Caco-2 (cell line): ENCODE results near the gene PVR. TPM values are rescaled to one million over a fixed set of nuclear protein-coding genes. Genes with fewer than 3 reads are reported as not detected.
A peak's percentile ranks its signal among the peaks of the same experiment; 100 is the strongest.

ENCODE experiments used
- BruUV-seq: library from RNA; stranded (reverse); fragments of 400-500 nt; replicated peaks from 2 replicates; lab custom pipeline; 2021; lab: Mats Ljungman, UMichigan
- CTCF ChIA-PET: fragments of 300-600 bp; sonication (Branson Sonifier 250); formaldehyde crosslinking; loops from one replicate; lab custom pipeline; 2022; ENCODE audit warnings: antibody characterized with exemption; lab: Charles Lee
- POLR2A ChIA-PET: fragments of 300-600 bp; sonication (Branson Sonifier 250); formaldehyde crosslinking; loops from one replicate; lab custom pipeline; 2022; ENCODE audit warnings: antibody characterized with exemption; lab: Charles Lee
- DNase-seq, 2 experiments: peaks; one replicate each; pipeline versions ENCODE4 v3.0.0 to v3.0.0-alpha.2; 2020 to 2022
- H3K27me3 ChIP-seq: replicated peaks from 2 replicates; pipeline ENCODE4 v1.6.0; 2011; ENCODE audit warnings: low read length; ENCODE audit not compliant: control insufficient read depth, insufficient read depth
- H3K36me3 ChIP-seq: 2 replicates; pipeline ENCODE4 v1.5.1; 2011; ENCODE audit warnings: low read length; ENCODE audit not compliant: control insufficient read depth, insufficient read depth
- H3K4me1 ChIP-seq: fragments of 250-450 bp; sonication (Bioruptor Pico); 2 replicates; pipeline ENCODE4 v1.5.1; 2020; ENCODE audit warnings: mild to moderate bottlenecking
- H3K4me3 ChIP-seq: 2 replicates; pipeline ENCODE4 v1.5.1; 2011; ENCODE audit warnings: low read depth, mild to moderate bottlenecking, control low read depth, low read length
- H3K9me3 ChIP-seq: fragments of 250-450 bp; sonication (Bioruptor Pico); 2 replicates; pipeline ENCODE4 v1.5.1; 2020; ENCODE audit warnings: mild to moderate bottlenecking, moderate library complexity
- H3K27ac Mint-ChIP-seq: one replicate; pipeline ENCODE4 v1.8.0; 2022; ENCODE audit warnings: mixed read lengths; ENCODE audit not compliant: unreplicated experiment
- H3K27me3 Mint-ChIP-seq: one replicate; pipeline ENCODE4 v1.8.0; 2022; ENCODE audit warnings: mixed read lengths; ENCODE audit not compliant: insufficient read depth, unreplicated experiment
- H3K36me3 Mint-ChIP-seq: one replicate; pipeline ENCODE4 v1.8.0; 2022; ENCODE audit warnings: mild to moderate bottlenecking, mixed read lengths; ENCODE audit not compliant: insufficient read depth, unreplicated experiment
- H3K4me1 Mint-ChIP-seq: one replicate; pipeline ENCODE4 v1.8.0; 2022; ENCODE audit warnings: low read depth, mixed read lengths; ENCODE audit not compliant: unreplicated experiment
- H3K4me3 Mint-ChIP-seq: one replicate; pipeline ENCODE4 v1.8.0; 2022; ENCODE audit warnings: mild to moderate bottlenecking, moderate library complexity, mixed read lengths; ENCODE audit not compliant: unreplicated experiment
- H3K9me3 Mint-ChIP-seq: one replicate; pipeline ENCODE4 v1.8.0; 2022; ENCODE audit warnings: mixed read lengths; ENCODE audit not compliant: unreplicated experiment
- CTCF ChIP-seq, 2 experiments: fragments of 200-600 bp in 1 of 2; IDR thresholded peaks; 1 replicate in 1 of 2; 2 replicates in 1 of 2; pipeline versions ENCODE4 v1.5.1 to v1.8.0; 2011 to 2022; ENCODE audit warnings: antibody characterized with exemption in 1 of 2, control low read depth in 1 of 2, inconsistent platforms in 1 of 2, low read depth in 1 of 2, low read length in 1 of 2, mild to moderate bottlenecking in 1 of 2, moderate library complexity in 1 of 2; ENCODE audit not compliant: insufficient read depth in 1 of 2, severe bottlenecking in 1 of 2, unreplicated experiment in 1 of 2
- intact Hi-C: fragments of 100-400 bp; cut with micrococcal nuclease; formaldehyde crosslinking; loops from one replicate; pipeline ENCODE4 v1.10.0; 2022; ENCODE audit not compliant: unreplicated experiment
- total RNA-seq: library from RNA; stranded (reverse); gene quantifications from 2 replicates; pipeline ENCODE4 v1.2.3, GENCODE V29; 2022

The PVR gene
- total RNA-seq, 1 experiment from 2014 or later: 86.5 TPM

GRCh38 chr19:44600466-44600865 lies 43.2 kb upstream of the PVR start:
- POLR2A ChIA-PET: no interaction called here
- Mint-ChIP-seq H3K4me3 (no peak overlapping the region), H3K9me3 (no peaks in the 10 kb centered on the region), H3K27ac (no peak overlapping the region), H3K36me3 (no peaks in the 10 kb centered on the region), H3K27me3 (no peaks in the 10 kb centered on the region), H3K4me1 (peaks cover 49% of the 10 kb centered on the region)
- no peaks in the 10 kb centered on the region for H3K27me3 ChIP-seq
- intact Hi-C loops: no loop called here
- no peak for DNase-seq
- TF ChIP-seq CTCF (IDR thresholded peaks at IDR 0.05; ENCODE audit: insufficient read depth in 1 of 2, low read depth in 1 of 2, low read length in 1 of 2, severe bottlenecking in 1 of 2, unreplicated experiment in 1 of 2): no peak
- no TSS peak for BruUV-seq
- H3K4me3 ChIP-seq: no peak overlapping the region
- CTCF ChIA-PET: no interaction called here
- no peaks in the 10 kb centered on the region for H3K36me3 ChIP-seq
- peaks cover 52% of the 10 kb centered on the region for H3K4me1 ChIP-seq
- H3K9me3 ChIP-seq: 0 out of 2 replicates have a peak, but pooled peaks cover under 1% of the 10 kb centered on the region

GRCh38 chr19:44602081-44602480 lies 41.6 kb upstream of the PVR start:
- H3K4me3 ChIP-seq: no peak overlapping the region
- ChIA-PET POLR2A (interaction anchor here (0.5 to 1.0 kb wide), 3 partner anchors 34 to 246 kb away, joined by 3 to 5 read pairs (median 3); partner anchors contain the start of gene PVR), CTCF (interaction anchor here (0.6 to 1.4 kb wide), 6 partner anchors 9 to 1130 kb away, joined by 3 to 7 read pairs (median 4); no protein-coding TSS in a partner anchor)
- no peaks in the 10 kb centered on the region for H3K36me3 ChIP-seq
- Mint-ChIP-seq H3K27ac (peak overlapping the region; percentile 34), H3K27me3 (no peaks in the 10 kb centered on the region), H3K9me3 (no peaks in the 10 kb centered on the region), H3K4me3 (no peak overlapping the region), H3K36me3 (no peaks in the 10 kb centered on the region), H3K4me1 (peaks cover 40% of the 10 kb centered on the region)
- DNase-seq: peak; percentile 72 to 86
- no TSS peak for BruUV-seq
- peaks cover 38% of the 10 kb centered on the region for H3K4me1 ChIP-seq
- H3K27me3 ChIP-seq: no peaks in the 10 kb centered on the region
- intact Hi-C loops: no loop called here
- TF ChIP-seq CTCF (IDR thresholded peaks at IDR 0.05; ENCODE audit: insufficient read depth in 1 of 2, low read depth in 1 of 2, low read length in 1 of 2, severe bottlenecking in 1 of 2, unreplicated experiment in 1 of 2): no peak
- no peaks in the 10 kb centered on the region for H3K9me3 ChIP-seq

GRCh38 chr19:44603201-44603945 lies 40.3 kb upstream of the PVR start:
- intact Hi-C loops: no loop called here
- peak overlapping the region; percentile 34 for H3K27ac Mint-ChIP-seq
- no peaks in the 10 kb centered on the region for H3K9me3 Mint-ChIP-seq
- Histone ChIP-seq H3K27me3 (no peaks in the 10 kb centered on the region), H3K36me3 (no peaks in the 10 kb centered on the region), H3K9me3 (no peaks in the 10 kb centered on the region), H3K4me1 (peaks cover 28% of the 10 kb centered on the region), H3K4me3 (no peak overlapping the region)
- ChIA-PET POLR2A (no interaction called here), CTCF (no interaction called here)
- no peak for DNase-seq
- no TSS peak for BruUV-seq
- peaks cover 42% of the 10 kb centered on the region for H3K4me1 Mint-ChIP-seq
- H3K4me3 Mint-ChIP-seq: no peak overlapping the region
- no peaks in the 10 kb centered on the region for H3K27me3 Mint-ChIP-seq
- no peaks in the 10 kb centered on the region for H3K36me3 Mint-ChIP-seq
- no peak for TF ChIP-seq CTCF (IDR thresholded peaks at IDR 0.05; ENCODE audit: insufficient read depth in 1 of 2, low read depth in 1 of 2, low read length in 1 of 2, severe bottlenecking in 1 of 2, unreplicated experiment in 1 of 2)
